H1 (cell line): ENCODE data around the gene C15orf39. TPM values are rescaled to one million over a fixed set of nuclear protein-coding genes. Genes with fewer than 3 reads are reported as not detected.

Source experiments
- SP1 ChIP-seq: IDR thresholded peaks from 2 replicates; pipeline ENCODE4 v1.6.1; 2011; ENCODE audit warnings: low read depth, low read length
- polyA plus RNA-seq, 7 experiments: library from polyadenylated mRNA; depleted of rRNA in 3 of 7; stranded (reverse) in 5 of 7; unstranded in 2 of 7; fragments of >200 nt in 5 of 7; fragments of 200-250 nt in 2 of 7; gene quantifications; 1 replicate in 5 of 7; 2 replicates in 1 of 7; 4 replicates in 1 of 7; pipeline versions ENCODE4 v1.2.1 to v1.2.3, GENCODE V29; 2011 to 2013; ENCODE audit warnings: missing spikeins in 2 of 7, mixed read lengths in 2 of 7
- total RNA-seq: library from RNA; stranded (reverse); fragmentation: NEBNext Ultra II Directional; extraction: Animal tissue kit (Norgen Biotek cat#: 25700); gene quantifications from 2 replicates; pipeline ENCODE4 v1.2.1, GENCODE V29; 2021
- TF ChIP-seq, protein P1 (sequence below): IDR thresholded peaks from 2 replicates; pipeline ENCODE4 v1.6.1; 2012; ENCODE audit warnings: low read length, inconsistent platforms
- TF ChIP-seq, protein P2 (sequence below): IDR thresholded peaks from 2 replicates; pipeline ENCODE4 v1.6.1; 2012; ENCODE audit warnings: inconsistent platforms

The C15orf39 gene
- total and polyA plus RNA-seq, 2 of the 8 experiments (the other 6 are each of a cell fraction or from before 2014, with no cell fraction given) = 13.8 to 38.5 TPM

DNA sequence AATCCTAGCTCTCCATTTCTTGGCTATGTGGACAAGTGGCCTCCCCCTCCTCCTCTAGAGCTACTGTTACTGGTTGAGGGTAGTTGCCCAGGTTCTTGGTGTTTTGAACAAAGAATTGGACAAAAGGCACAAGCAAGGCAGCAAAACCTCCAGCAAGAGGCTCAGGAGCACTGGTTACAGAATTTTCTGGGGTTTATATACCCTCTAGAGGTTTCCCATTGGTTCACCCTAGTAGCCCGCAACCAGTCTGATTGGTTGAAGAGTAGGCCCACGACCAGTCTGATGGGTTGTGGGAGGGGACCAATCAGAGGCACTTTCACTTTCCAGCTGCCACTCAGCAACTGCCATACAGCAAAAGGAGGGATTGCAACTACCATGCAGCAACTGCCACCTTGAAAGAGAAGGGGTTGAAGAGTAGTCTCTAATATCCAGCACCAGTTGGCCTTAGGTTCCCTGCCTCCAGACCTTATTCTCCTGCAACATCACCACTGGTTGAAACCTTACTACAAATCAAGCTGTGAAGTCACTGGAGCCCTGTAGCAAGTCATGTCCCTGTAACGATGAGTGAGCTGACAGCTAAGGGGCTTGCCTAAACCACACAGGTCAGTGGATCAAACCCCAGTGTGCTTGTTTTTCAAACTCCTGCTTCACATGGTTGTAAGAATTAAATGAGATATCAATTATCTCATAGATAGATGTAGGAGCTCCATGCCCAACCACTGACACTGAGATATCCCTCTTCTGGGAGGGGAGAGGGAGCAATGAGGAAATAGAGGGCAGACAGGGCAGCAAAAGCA, 2.9 kb upstream of the C15orf39 start (continued):
- TF ChIP-seq, protein P1, sequence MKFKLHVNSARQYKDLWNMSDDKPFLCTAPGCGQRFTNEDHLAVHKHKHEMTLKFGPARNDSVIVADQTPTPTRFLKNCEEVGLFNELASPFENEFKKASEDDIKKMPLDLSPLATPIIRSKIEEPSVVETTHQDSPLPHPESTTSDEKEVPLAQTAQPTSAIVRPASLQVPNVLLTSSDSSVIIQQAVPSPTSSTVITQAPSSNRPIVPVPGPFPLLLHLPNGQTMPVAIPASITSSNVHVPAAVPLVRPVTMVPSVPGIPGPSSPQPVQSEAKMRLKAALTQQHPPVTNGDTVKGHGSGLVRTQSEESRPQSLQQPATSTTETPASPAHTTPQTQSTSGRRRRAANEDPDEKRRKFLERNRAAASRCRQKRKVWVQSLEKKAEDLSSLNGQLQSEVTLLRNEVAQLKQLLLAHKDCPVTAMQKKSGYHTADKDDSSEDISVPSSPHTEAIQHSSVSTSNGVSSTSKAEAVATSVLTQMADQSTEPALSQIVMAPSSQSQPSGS = no peak
- TF ChIP-seq, protein P2, sequence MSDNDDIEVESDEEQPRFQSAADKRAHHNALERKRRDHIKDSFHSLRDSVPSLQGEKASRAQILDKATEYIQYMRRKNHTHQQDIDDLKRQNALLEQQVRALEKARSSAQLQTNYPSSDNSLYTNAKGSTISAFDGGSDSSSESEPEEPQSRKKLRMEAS = 0 out of 2 replicates have a peak, but pooled peaks have one; percentile 11
- peak; percentile 81 for TF ChIP-seq SP1
